ENCODE results near the gene MRPL48.
"Not testable (repeated sequence)": the region's sequence is repeated elsewhere in the genome, so short reads cannot be mapped to it uniquely, and the experiment has no call there.

The MRPL48 gene

GRCh38 chr11:73779084-73779902 is 8.4 kb upstream of the MRPL48 start:
- DNase-seq = peak; percentile 98

GRCh38 chr11:73781303-73781702 is 6.4 kb upstream of the MRPL48 start:
- DNase-seq = no peak

- no peak for DNase-seq
These were observed 4.1 kb upstream of the MRPL48 start for GRCh38 chr11:73783483-73784020.

GRCh38 chr11:73784080-73784634 is 3.5 kb upstream of the MRPL48 start:
- DNase-seq = no peak

- no peak for DNase-seq
These were observed 2.9 kb upstream of the MRPL48 start for GRCh38 chr11:73784734-73785133.

GRCh38 chr11:73785467-73785866 is 2.2 kb upstream of the MRPL48 start:
- not testable (repeated sequence) for DNase-seq

GRCh38 chr11:73787051-73787642 is 527 bp upstream of the MRPL48 start:
- peak; percentile 3 for DNase-seq

- DNase-seq = no peak
These were observed 1.6 kb downstream of the MRPL48 start for GRCh38 chr11:73789279-73789670.

GRCh38 chr11:73792584-73792983 is 4.9 kb downstream of the MRPL48 start:
- no peak for DNase-seq

GRCh38 chr11:73795925-73796632 is 8.4 kb downstream of the MRPL48 start:
- no peak for DNase-seq

- DNase-seq = no peak
These were observed 9.8 kb downstream of the MRPL48 start for GRCh38 chr11:73797457-73797856.

- no peak for DNase-seq
These were observed 12.7 kb downstream of the MRPL48 start for GRCh38 chr11:73800276-73800806.

GRCh38 chr11:73801136-73801535 is 13.5 kb downstream of the MRPL48 start:
- no peak for DNase-seq

- DNase-seq = no peak
These were observed 17.0 kb downstream of the MRPL48 start for GRCh38 chr11:73804712-73805111.

GRCh38 chr11:73808052-73808451 is 20.4 kb downstream of the MRPL48 start:
- no peak for DNase-seq

GRCh38 chr11:73810637-73811036 is 23.0 kb downstream of the MRPL48 start:
- DNase-seq = no peak

GRCh38 chr11:73812234-73812633 is 24.6 kb downstream of the MRPL48 start:
- no peak for DNase-seq

GRCh38 chr11:73814812-73815211 is 27.1 kb downstream of the MRPL48 start:
- no peak for DNase-seq

GRCh38 chr11:73818846-73819245 is 31.2 kb downstream of the MRPL48 start:
- no peak for DNase-seq

- no peak for DNase-seq
These were observed 42.6 kb downstream of the MRPL48 start for GRCh38 chr11:73830261-73830660.

- no peak for DNase-seq
These were observed 45.4 kb downstream of the MRPL48 start for GRCh38 chr11:73833067-73833466.

GRCh38 chr11:73838443-73839122 is 50.9 kb downstream of the MRPL48 start:
- no peak for DNase-seq

GRCh38 chr11:73839123-73839457 is 51.4 kb downstream of the MRPL48 start:
- no peak for DNase-seq

Measured in activated effector memory CD4-positive, alpha-beta T cell treated with Interleukin-2 at 50 U/mL for 16 hours (primary cell).